ENCODE data around the gene CAMK2A.

CAMK2A gene

GRCh38 chr5:150224483-150225027 is 65.0 kb downstream of the CAMK2A start:
- no peak for FAIRE-seq
- no peak for DNase-seq (ENCODE audit: insufficient read length, low spot score)
- TF ChIP-seq POLR2AphosphoS5 (IDR thresholded peaks at IDR 0.05; ENCODE audit: low read depth, low read length): no peak
- TF ChIP-seq POLR2A (IDR thresholded peaks at IDR 0.05; ENCODE audit: low read depth, low read length): no peak
- no peak for TF ChIP-seq SPI1 (IDR thresholded peaks at IDR 0.05; ENCODE audit: low read depth, low read length)

- no peak for TF ChIP-seq POLR2AphosphoS5 (IDR thresholded peaks at IDR 0.05; ENCODE audit: low read depth, low read length)
- no peak for TF ChIP-seq TAF1 (IDR thresholded peaks at IDR 0.05; ENCODE audit: low read depth, low read length)
- TF ChIP-seq PAX5 (IDR thresholded peaks at IDR 0.05; ENCODE audit: insufficient read depth, low read length, severe bottlenecking): no peak
- DNase-seq (ENCODE audit: insufficient read length, low spot score): no peak
- FAIRE-seq: no peak
Measured at GRCh38 chr5:150223474-150223873, 66.1 kb downstream of the CAMK2A start.

GRCh38 chr5:150222906-150223305 is 66.7 kb downstream of the CAMK2A start:
- no peak for TF ChIP-seq POU2F2 (IDR thresholded peaks at IDR 0.05; ENCODE audit: low read depth, low read length)
- TF ChIP-seq POLR2AphosphoS5 (IDR thresholded peaks at IDR 0.05; ENCODE audit: low read depth, low read length): no peak
- TF ChIP-seq TAF1 (IDR thresholded peaks at IDR 0.05; ENCODE audit: low read depth, low read length): no peak
- TF ChIP-seq PAX5 (IDR thresholded peaks at IDR 0.05; ENCODE audit: insufficient read depth, low read length, severe bottlenecking): no peak
- no peak for TF ChIP-seq SPI1 (IDR thresholded peaks at IDR 0.05; ENCODE audit: low read depth, low read length)
- TF ChIP-seq POLR2A (IDR thresholded peaks at IDR 0.05; ENCODE audit: low read depth, low read length): no peak

GRCh38 chr5:150221471-150221870 is 68.1 kb downstream of the CAMK2A start:
- no peak for DNase-seq (ENCODE audit: insufficient read length, low spot score)
- no peak for FAIRE-seq
- TF ChIP-seq PAX5 (IDR thresholded peaks at IDR 0.05; ENCODE audit: insufficient read depth, low read length, severe bottlenecking) (no peak), SPI1 (IDR thresholded peaks at IDR 0.05; ENCODE audit: low read depth, low read length) (no peak), POU2F2 (IDR thresholded peaks at IDR 0.05; ENCODE audit: low read depth, low read length) (no peak), TAF1 (IDR thresholded peaks at IDR 0.05; ENCODE audit: low read depth, low read length) (no peak), POLR2A (IDR thresholded peaks at IDR 0.05; ENCODE audit: low read depth, low read length) (no peak), POLR2AphosphoS5 (IDR thresholded peaks at IDR 0.05; ENCODE audit: low read depth, low read length) (no peak)

More at GRCh38 chr5:150222906-150223305, 66.7 kb downstream of the CAMK2A start:
- FAIRE-seq: no peak
- no peak for DNase-seq (ENCODE audit: insufficient read length, low spot score)

- TF ChIP-seq POU2F2 (IDR thresholded peaks at IDR 0.05; ENCODE audit: low read depth, low read length): no peak
- FAIRE-seq (no peak), DNase-seq (ENCODE audit: insufficient read length, low spot score) (no peak)
Measured at GRCh38 chr5:150219861-150220260, 69.7 kb downstream of the CAMK2A start.

- no peak for FAIRE-seq
- peak; percentile 35 for DNase-seq (ENCODE audit: insufficient read length, low spot score)
- TF ChIP-seq POLR2AphosphoS5 (IDR thresholded peaks at IDR 0.05; ENCODE audit: low read depth, low read length) (no peak), TAF1 (IDR thresholded peaks at IDR 0.05; ENCODE audit: low read depth, low read length) (no peak), POU2F2 (IDR thresholded peaks at IDR 0.05; ENCODE audit: low read depth, low read length) (no peak), SPI1 (IDR thresholded peaks at IDR 0.05; ENCODE audit: low read depth, low read length) (no peak), PAX5 (IDR thresholded peaks at IDR 0.05; ENCODE audit: insufficient read depth, low read length, severe bottlenecking) (no peak)
Measured at GRCh38 chr5:150219142-150219541, 70.4 kb downstream of the CAMK2A start.

GRCh38 chr5:150218693-150219035 is 70.9 kb downstream of the CAMK2A start:
- FAIRE-seq: no peak
- no peak for DNase-seq (ENCODE audit: insufficient read length, low spot score)
- TF ChIP-seq POU2F2 (IDR thresholded peaks at IDR 0.05; ENCODE audit: low read depth, low read length) (no peak), TAF1 (IDR thresholded peaks at IDR 0.05; ENCODE audit: low read depth, low read length) (no peak), POLR2A (IDR thresholded peaks at IDR 0.05; ENCODE audit: low read depth, low read length) (no peak), PAX5 (IDR thresholded peaks at IDR 0.05; ENCODE audit: insufficient read depth, low read length, severe bottlenecking) (no peak), SPI1 (IDR thresholded peaks at IDR 0.05; ENCODE audit: low read depth, low read length) (no peak), POLR2AphosphoS5 (IDR thresholded peaks at IDR 0.05; ENCODE audit: low read depth, low read length) (no peak)

- DNase-seq (ENCODE audit: insufficient read length, low spot score): peak; percentile 87
- TF ChIP-seq POLR2A (IDR thresholded peaks at IDR 0.05; ENCODE audit: low read depth, low read length) (no peak), SPI1 (IDR thresholded peaks at IDR 0.05; ENCODE audit: low read depth, low read length) (no peak), POU2F2 (IDR thresholded peaks at IDR 0.05; ENCODE audit: low read depth, low read length) (no peak), TAF1 (IDR thresholded peaks at IDR 0.05; ENCODE audit: low read depth, low read length) (no peak), PAX5 (IDR thresholded peaks at IDR 0.05; ENCODE audit: insufficient read depth, low read length, severe bottlenecking) (no peak), POLR2AphosphoS5 (IDR thresholded peaks at IDR 0.05; ENCODE audit: low read depth, low read length) (no peak)
- peak; percentile 98 for FAIRE-seq
Measured at GRCh38 chr5:150217873-150218692, 71.5 kb downstream of the CAMK2A start.

GRCh38 chr5:150217038-150217437 is 72.5 kb downstream of the CAMK2A start:
- FAIRE-seq (no peak), DNase-seq (ENCODE audit: insufficient read length, low spot score) (no peak)
- no peak for TF ChIP-seq POLR2A (IDR thresholded peaks at IDR 0.05; ENCODE audit: low read depth, low read length)
- TF ChIP-seq SPI1 (IDR thresholded peaks at IDR 0.05; ENCODE audit: low read depth, low read length): no peak
- no peak for TF ChIP-seq TAF1 (IDR thresholded peaks at IDR 0.05; ENCODE audit: low read depth, low read length)
- no peak for TF ChIP-seq PAX5 (IDR thresholded peaks at IDR 0.05; ENCODE audit: insufficient read depth, low read length, severe bottlenecking)
- TF ChIP-seq POU2F2 (IDR thresholded peaks at IDR 0.05; ENCODE audit: low read depth, low read length): no peak
- TF ChIP-seq POLR2AphosphoS5 (IDR thresholded peaks at IDR 0.05; ENCODE audit: low read depth, low read length): no peak
